Body of pancreas (tissue), 4 donors: ENCODE measurements around the gene IL36G. TPM values are rescaled to one million over a fixed set of nuclear protein-coding genes. Genes with fewer than 3 reads are reported as not detected.

Source experiments
- ATAC-seq: fragments of 150-250 bp; one replicate; pipeline ENCODE4 v1.9.1; 2016
- DNase-seq, 4 donors: peaks; one replicate each; pipeline ENCODE4 v3.0.0-alpha.2; 2019
- H3K27ac ChIP-seq, 4 donors: fragments of 200-600 bp; sonication (generic); 1 replicate in 3 of 4; 2 replicates in 1 of 4; pipeline versions ENCODE4 v1.5.1 to v1.6.1; 2016 to 2019; ENCODE audit warnings: mild to moderate bottlenecking in 1 of 4, mixed read lengths in 1 of 4, moderate library complexity in 1 of 4
- H3K27me3 ChIP-seq, 2 donors: fragments of 200-600 bp; sonication (generic); one replicate each; pipeline ENCODE4 v1.6.0; 2016; ENCODE audit warnings: mild to moderate bottlenecking in 1 of 2
- H3K36me3 ChIP-seq, 2 donors: fragments of 200-600 bp; sonication (generic); replicated peaks in 1 of 2; 2 replicates each; pipeline ENCODE4 v1.5.1; 2016; ENCODE audit warnings: low read depth in 2 of 2; ENCODE audit not compliant: insufficient read depth in 1 of 2
- H3K4me1 ChIP-seq: fragments of 200-600 bp; sonication (generic); one replicate; pipeline ENCODE4 v1.6.0; 2016
- H3K4me3 ChIP-seq, 2 donors: fragments of 200-600 bp; sonication (generic); 1 replicate in 1 of 2; 2 replicates in 1 of 2; pipeline ENCODE4 v1.5.1; 2016 to 2019
- H3K9me3 ChIP-seq, 3 donors: fragments of 200-600 bp; sonication (generic); 1 replicate in 2 of 3; 2 replicates in 1 of 3; pipeline ENCODE4 v1.5.1; 2016
- POLR2A ChIP-seq, 3 donors: fragments of 450-650 bp; IDR thresholded peaks; one replicate each; pipeline ENCODE4 v1.6.1; 2016; ENCODE audit warnings: antibody characterized with exemption in 3 of 3, mild to moderate bottlenecking in 2 of 3
- WGBS, 2 donors: methylation state at CpG; one replicate each; pipeline ENCODE4 v1.1.5; 2017; 5-methylcytosine and 5-hydroxymethylcytosine counted together
- intact Hi-C: fragments of 100-400 bp; cut with DNase I; formaldehyde crosslinking; loops from one replicate; pipeline ENCODE4 v1.15.1; 2023
- total RNA-seq, 2 donors: library from RNA; depleted of rRNA; stranded (reverse); fragments of >200 nt; gene quantifications; one replicate each; pipeline ENCODE4 v1.1.0, GENCODE V29; 2016
- TF ChIP-seq, protein P1 (sequence below), 7 experiments: fragments of 450-650 bp in 4 of 7; fragments of 200-600 bp in 3 of 7; sonication (generic) in 3 of 7; IDR thresholded peaks; one replicate each; pipeline ENCODE4 v1.5.1; 2016 to 2019; ENCODE audit warnings: antibody characterized with exemption in 7 of 7

Gene IL36G
- total RNA-seq, 2 donors from 2014 or later: not detected

DNA sequence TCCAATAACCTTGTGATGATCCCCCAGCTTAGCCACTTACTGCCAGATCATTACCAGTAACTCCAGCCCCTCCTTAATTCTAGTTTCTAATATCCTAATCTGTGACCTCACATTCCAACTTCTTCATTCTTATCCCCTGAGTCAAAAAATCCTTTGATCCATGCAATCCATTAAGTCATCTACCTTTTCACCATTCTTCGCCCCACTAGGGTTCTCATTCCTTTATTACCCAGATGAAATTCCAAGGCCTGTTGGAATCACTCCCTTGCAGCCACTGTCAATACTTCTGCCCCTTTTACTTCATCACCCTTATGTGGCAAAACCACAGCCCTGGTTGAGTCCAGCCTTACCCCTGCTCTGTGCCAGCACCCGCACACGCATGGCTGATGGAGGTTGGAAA lies 20.3 kb upstream of the IL36G start:
- no peak overlapping the region for H3K27ac ChIP-seq
- no peaks in the 10 kb centered on the region for H3K9me3 ChIP-seq
- WGBS, 2 donors: 91 to 94% methylated on average over 3 of the region's 3 CpGs
- H3K36me3 ChIP-seq: no peaks in the 10 kb centered on the region
- no peak for DNase-seq
- TF ChIP-seq, protein P1, sequence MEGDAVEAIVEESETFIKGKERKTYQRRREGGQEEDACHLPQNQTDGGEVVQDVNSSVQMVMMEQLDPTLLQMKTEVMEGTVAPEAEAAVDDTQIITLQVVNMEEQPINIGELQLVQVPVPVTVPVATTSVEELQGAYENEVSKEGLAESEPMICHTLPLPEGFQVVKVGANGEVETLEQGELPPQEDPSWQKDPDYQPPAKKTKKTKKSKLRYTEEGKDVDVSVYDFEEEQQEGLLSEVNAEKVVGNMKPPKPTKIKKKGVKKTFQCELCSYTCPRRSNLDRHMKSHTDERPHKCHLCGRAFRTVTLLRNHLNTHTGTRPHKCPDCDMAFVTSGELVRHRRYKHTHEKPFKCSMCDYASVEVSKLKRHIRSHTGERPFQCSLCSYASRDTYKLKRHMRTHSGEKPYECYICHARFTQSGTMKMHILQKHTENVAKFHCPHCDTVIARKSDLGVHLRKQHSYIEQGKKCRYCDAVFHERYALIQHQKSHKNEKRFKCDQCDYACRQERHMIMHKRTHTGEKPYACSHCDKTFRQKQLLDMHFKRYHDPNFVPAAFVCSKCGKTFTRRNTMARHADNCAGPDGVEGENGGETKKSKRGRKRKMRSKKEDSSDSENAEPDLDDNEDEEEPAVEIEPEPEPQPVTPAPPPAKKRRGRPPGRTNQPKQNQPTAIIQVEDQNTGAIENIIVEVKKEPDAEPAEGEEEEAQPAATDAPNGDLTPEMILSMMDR (IDR thresholded peaks at IDR 0.05): no peak
- TF ChIP-seq POLR2A (IDR thresholded peaks at IDR 0.05): no peak
- intact Hi-C loops: loop anchor here (10.0 kb wide), 1 partner anchor 203 kb away; no protein-coding TSS in a partner anchor
- H3K4me1 ChIP-seq: no peaks in the 10 kb centered on the region
- ATAC-seq: no peak
- H3K4me3 ChIP-seq: no peak overlapping the region
- no peaks in the 10 kb centered on the region for H3K27me3 ChIP-seq

DNA sequence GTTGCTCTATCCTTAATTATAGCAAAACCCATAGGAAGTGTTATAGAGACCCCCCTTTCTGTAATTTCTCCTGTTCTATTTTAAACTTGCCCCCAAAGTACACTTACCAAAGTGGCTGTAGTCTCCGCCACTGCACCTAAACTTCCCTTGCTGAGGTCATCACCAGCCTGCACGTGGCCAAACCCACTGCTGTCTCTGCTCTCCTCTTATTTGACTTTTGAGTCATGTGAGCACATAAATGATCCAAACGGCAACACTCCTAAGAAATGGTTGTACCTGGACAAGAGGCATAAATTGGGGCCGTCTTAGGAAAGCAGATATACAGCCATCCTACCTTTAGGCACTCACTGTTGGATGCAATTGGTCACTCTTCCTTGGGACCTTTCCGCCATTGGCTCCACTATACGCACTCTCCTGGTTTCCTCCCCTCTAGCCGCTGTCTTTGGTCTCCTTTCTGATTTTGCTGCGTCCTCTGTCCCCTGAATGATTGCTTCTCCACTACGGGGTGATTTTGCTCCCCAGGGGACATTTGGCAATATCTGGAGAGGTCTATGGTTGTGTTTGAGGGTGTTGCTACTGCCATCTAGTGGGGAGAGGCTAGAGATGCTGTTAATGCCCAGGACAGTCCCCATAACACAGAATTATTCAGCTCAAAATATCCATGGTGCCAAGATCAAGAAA lies 19.2 kb upstream of the IL36G start:
- DNase-seq: peak; percentile 21 to 45 (median 36)
- Histone ChIP-seq H3K4me1 (no peaks in the 10 kb centered on the region), H3K27ac (no peak overlapping the region), H3K36me3 (no peaks in the 10 kb centered on the region), H3K9me3 (no peaks in the 10 kb centered on the region), H3K4me3 (no peak overlapping the region), H3K27me3 (no peaks in the 10 kb centered on the region)
- peak; percentile 74 for ATAC-seq
- WGBS, 2 donors: 30 to 34% methylated on average over 9 of the region's 9 CpGs
- intact Hi-C loops: loop anchor here (10.0 kb wide), 1 partner anchor 204 kb away; no protein-coding TSS in a partner anchor
- TF ChIP-seq POLR2A (IDR thresholded peaks at IDR 0.05): no peak
- TF ChIP-seq, protein P1 (IDR thresholded peaks at IDR 0.05): peak; percentile 55 to 79 (median 69)

DNA sequence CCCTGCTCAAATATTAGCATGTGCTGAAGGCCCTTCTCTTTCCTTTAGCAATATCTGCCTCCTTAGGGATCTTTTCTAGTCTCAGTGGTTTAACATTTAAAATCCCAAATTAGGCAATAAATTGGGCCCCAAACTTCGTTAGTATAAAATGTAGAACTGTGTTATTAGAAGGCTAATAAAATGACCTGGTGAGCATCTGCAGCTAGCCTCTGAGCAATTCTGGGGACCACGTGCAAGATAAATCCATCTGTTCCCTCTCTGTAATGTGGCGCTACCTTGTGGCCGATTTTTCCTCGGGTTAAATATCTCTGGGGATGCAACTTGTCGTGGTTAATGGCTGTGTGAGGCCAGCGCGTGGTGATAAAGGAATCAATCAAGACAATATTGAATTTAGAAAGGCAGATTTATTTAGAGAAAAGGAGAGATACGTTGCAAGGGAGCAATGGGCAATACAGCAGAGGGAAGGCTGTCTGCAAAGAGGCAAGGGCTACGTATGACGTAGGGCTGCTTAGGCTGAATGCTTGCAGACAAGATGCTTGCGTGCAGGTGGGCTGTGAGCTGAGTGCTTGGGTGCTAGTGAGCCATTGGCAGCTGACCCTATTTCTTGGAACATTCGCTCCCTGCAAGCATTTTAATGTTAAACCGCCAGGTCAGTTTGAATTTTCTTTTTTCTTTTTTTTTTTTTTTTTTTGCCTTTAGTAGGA lies 18.5 kb upstream of the IL36G start:
- Histone ChIP-seq H3K4me3 (no peak overlapping the region), H3K4me1 (no peaks in the 10 kb centered on the region), H3K36me3 (no peaks in the 10 kb centered on the region), H3K27ac (no peak overlapping the region), H3K9me3 (no peaks in the 10 kb centered on the region), H3K27me3 (no peaks in the 10 kb centered on the region)
- DNase-seq (no peak), ATAC-seq (no peak)
- 59 to 60% methylated on average over 14 of the region's 14 CpGs for WGBS, 2 donors
- TF ChIP-seq, protein P1 (IDR thresholded peaks at IDR 0.05): peak in 1 of 7 experiments; percentile 1
- TF ChIP-seq POLR2A (IDR thresholded peaks at IDR 0.05): no peak
- intact Hi-C loops: loop anchor here (10.0 kb wide), 1 partner anchor 204 kb away; no protein-coding TSS in a partner anchor

DNA sequence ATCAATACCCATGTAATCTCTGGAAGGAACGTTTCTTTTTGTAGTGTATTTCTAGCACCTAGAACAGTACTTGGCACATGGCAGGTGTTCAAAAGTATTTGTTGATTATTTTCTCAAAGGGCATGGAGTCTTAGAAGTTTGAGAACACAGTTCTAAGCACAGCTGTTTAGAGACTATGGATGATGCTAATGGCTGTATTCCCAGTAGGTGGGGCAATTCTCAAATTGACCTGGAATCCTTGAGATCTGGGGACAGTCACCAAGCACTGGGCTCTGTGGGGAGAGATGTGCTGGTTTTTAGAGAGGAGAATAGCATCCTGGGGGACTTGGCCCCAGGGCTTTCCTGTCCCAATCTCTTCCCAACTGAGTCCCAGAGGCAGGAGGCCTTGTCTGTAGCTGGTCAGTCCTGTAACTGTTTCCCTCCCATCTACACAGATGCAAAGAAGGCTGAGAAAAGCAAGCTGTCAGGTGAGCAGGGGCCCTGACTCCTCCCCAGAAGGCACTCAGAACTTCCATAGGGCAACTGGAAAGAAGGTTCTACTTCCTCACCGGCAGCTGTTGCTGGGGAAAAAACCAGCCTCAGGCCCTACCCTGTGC lies 17.5 kb upstream of the IL36G start:
- H3K36me3 ChIP-seq: no peaks in the 10 kb centered on the region
- WGBS, 2 donors: 48 to 51% methylated on average over 2 of the region's 2 CpGs
- no peaks in the 10 kb centered on the region for H3K9me3 ChIP-seq
- DNase-seq (no peak), ATAC-seq (no peak)
- intact Hi-C loops: no loop called here
- no peak overlapping the region for H3K4me3 ChIP-seq
- no peaks in the 10 kb centered on the region for H3K27me3 ChIP-seq
- TF ChIP-seq, protein P1 (IDR thresholded peaks at IDR 0.05): no peak
- no peak for TF ChIP-seq POLR2A (IDR thresholded peaks at IDR 0.05)
- no peak overlapping the region for H3K27ac ChIP-seq
- no peaks in the 10 kb centered on the region for H3K4me1 ChIP-seq
